Neural cell (in vitro differentiated cells): Measurements from ENCODE around the gene DCP1A. TPM values are rescaled to one million over a fixed set of nuclear protein-coding genes. Genes with fewer than 3 reads are reported as not detected.

Experiments
- H2AFZ ChIP-seq: fragments of 200-600, 300-800 bp; sonication (generic), shearing (Covaris generic); 2 replicates; pipeline ENCODE4 v1.6.0; 2014; ENCODE audit warnings: low read depth, mild to moderate bottlenecking, antibody characterized with exemption, low read length, moderate library complexity
- H3F3A ChIP-seq: fragments of 200-600 bp; shearing (Covaris generic); 2 replicates; pipeline ENCODE4 v1.6.1; 2016; ENCODE audit warnings: mild to moderate bottlenecking, moderate library complexity, mixed read lengths, antibody characterized with exemption, low read length; ENCODE audit not compliant: insufficient read depth, poor library complexity, severe bottlenecking
- H3K27ac ChIP-seq: fragments of 200-600, 300-800 bp; sonication (generic), shearing (Covaris generic); 2 replicates; pipeline ENCODE4 v1.5.1; 2014; ENCODE audit warnings: mild to moderate bottlenecking, low read length, moderate library complexity
- H3K27me3 ChIP-seq: fragments of 300-800, 200-600 bp; sonication (generic), shearing (Covaris generic); 2 replicates; pipeline ENCODE4 v1.6.0; 2014; ENCODE audit warnings: mild to moderate bottlenecking, low read depth, low read length, moderate library complexity; ENCODE audit not compliant: insufficient read depth
- H3K36me3 ChIP-seq: fragments of 300-800, 200-600 bp; sonication (generic), shearing (Covaris generic); 2 replicates; pipeline ENCODE4 v1.5.1; 2014; ENCODE audit warnings: mild to moderate bottlenecking, antibody characterized with exemption, low read length, moderate library complexity; ENCODE audit not compliant: insufficient read depth
- H3K4me2 ChIP-seq: fragments of 300-800, 200-600 bp; sonication (generic), shearing (Covaris generic); 2 replicates; pipeline ENCODE4 v1.6.0; 2014; ENCODE audit warnings: mild to moderate bottlenecking, low read length
- H3K4me3 ChIP-seq: fragments of 300-800, 200-600 bp; sonication (generic), shearing (Covaris generic); 2 replicates; pipeline ENCODE4 v1.5.1; 2014; ENCODE audit warnings: mild to moderate bottlenecking, low read length, moderate library complexity
- H3K79me2 ChIP-seq: fragments of 200-600 bp; shearing (Covaris generic); replicated peaks from 2 replicates; pipeline ENCODE4 v1.6.0; 2014; ENCODE audit warnings: mild to moderate bottlenecking, low read length, moderate library complexity; ENCODE audit not compliant: insufficient read depth
- H3K9ac ChIP-seq: fragments of 300-800, 200-600 bp; sonication (generic), shearing (Covaris generic); 2 replicates; pipeline ENCODE4 v1.6.1; 2016; ENCODE audit warnings: mild to moderate bottlenecking, low read length, mixed read lengths
- H3K9me2 ChIP-seq: fragments of 200-600 bp; shearing (Covaris generic); 2 replicates; pipeline ENCODE4 v1.6.1; 2016; ENCODE audit warnings: mild to moderate bottlenecking, low read length, mixed read lengths; ENCODE audit not compliant: insufficient read depth
- H3K9me3 ChIP-seq: fragments of 200-600, 300-800 bp; sonication (generic), shearing (Covaris generic); 2 replicates; pipeline ENCODE4 v1.6.1; 2016; ENCODE audit warnings: mild to moderate bottlenecking, mixed run types, low read length, moderate library complexity, mixed read lengths
- H4K20me1 ChIP-seq: fragments of 200-600 bp; shearing (Covaris generic); 2 replicates; pipeline ENCODE4 v1.6.1; 2016; ENCODE audit warnings: mild to moderate bottlenecking, mixed run types; ENCODE audit not compliant: insufficient read depth
- CTCF ChIP-seq: fragments of 450-650 bp; IDR thresholded peaks from 2 replicates; pipeline ENCODE4 v1.5.1; 2014; ENCODE audit warnings: antibody characterized with exemption, mild to moderate bottlenecking, moderate library complexity; ENCODE audit not compliant: poor library complexity, severe bottlenecking
- EP300 ChIP-seq: fragments of 450-650 bp; conservative IDR thresholded peaks from 2 replicates; pipeline ENCODE4 v1.6.1; 2014; ENCODE audit warnings: antibody characterized with exemption, mild to moderate bottlenecking, moderate library complexity; ENCODE audit not compliant: poor library complexity, severe bottlenecking
- EZH2 ChIP-seq: fragments of 200-600, 300-800 bp; shearing (Covaris generic), sonication (generic); IDR thresholded peaks from 2 replicates; pipeline ENCODE4 v1.6.1; 2014; ENCODE audit warnings: antibody characterized with exemption, low read length, borderline replicate concordance, mild to moderate bottlenecking; ENCODE audit not compliant: insufficient read depth, poor library complexity, severe bottlenecking
- MXI1 ChIP-seq: fragments of 450-650 bp; conservative IDR thresholded peaks from 2 replicates; pipeline ENCODE4 v1.6.1; 2014; ENCODE audit warnings: antibody characterized with exemption, mild to moderate bottlenecking; ENCODE audit not compliant: poor library complexity, severe bottlenecking
- POLR2AphosphoS5 ChIP-seq: IDR thresholded peaks from 2 replicates; pipeline ENCODE4 v1.6.1; 2012
- RAD21 ChIP-seq: fragments of 450-650 bp; conservative IDR thresholded peaks from 2 replicates; pipeline ENCODE4 v1.6.1; 2014; ENCODE audit warnings: antibody characterized with exemption, mild to moderate bottlenecking, moderate library complexity
- REST ChIP-seq: IDR thresholded peaks from 2 replicates; pipeline ENCODE4 v1.6.1; 2012; ENCODE audit warnings: borderline replicate concordance
- SMC3 ChIP-seq: fragments of 450-650 bp; conservative IDR thresholded peaks from 2 replicates; pipeline ENCODE4 v1.6.1; 2014; ENCODE audit warnings: antibody characterized with exemption, mild to moderate bottlenecking, moderate library complexity; ENCODE audit not compliant: poor library complexity
- TAF1 ChIP-seq: IDR thresholded peaks from 2 replicates; pipeline ENCODE4 v1.6.1; 2012; ENCODE audit warnings: low read depth
- polyA plus RNA-seq: library from polyadenylated mRNA; depleted of rRNA; stranded (reverse); fragments of >200 nt; gene quantifications from 2 replicates; pipeline ENCODE4 v1.2.3, GENCODE V29; 2014

Gene DCP1A
- polyA plus RNA-seq, 1 donor from 2014 or later, result 12.5 TPM

- Histone ChIP-seq H3K9ac (no peak overlapping the region), H3F3A (no peaks in the 10 kb centered on the region), H3K36me3 (no peaks in the 10 kb centered on the region), H3K27me3 (no peaks in the 10 kb centered on the region), H3K27ac (no peak overlapping the region), H2AFZ (no peak overlapping the region), H4K20me1 (no peaks in the 10 kb centered on the region), H3K79me2 (peaks cover 5% of the 10 kb centered on the region), H3K9me3 (no peaks in the 10 kb centered on the region), H3K4me2 (no peak overlapping the region), H3K4me3 (no peak overlapping the region), H3K9me2 (no peaks in the 10 kb centered on the region)
- TF ChIP-seq TAF1, result no peak
- no peak for TF ChIP-seq EZH2
- no peak for TF ChIP-seq EP300
- TF ChIP-seq MXI1, result no peak
- no peak for TF ChIP-seq REST
- TF ChIP-seq POLR2AphosphoS5, result no peak
- no peak for TF ChIP-seq RAD21
- no peak for TF ChIP-seq SMC3
- TF ChIP-seq CTCF, result no peak
Observed at GRCh38 chr3:53240989-53241972, 106.1 kb downstream of the DCP1A start.

- no peak overlapping the region for H3K4me2 ChIP-seq
- TF ChIP-seq RAD21, result no peak
- TF ChIP-seq CTCF, result no peak
- no peak for TF ChIP-seq EZH2
- no peak for TF ChIP-seq POLR2AphosphoS5
- TF ChIP-seq REST, result no peak
- TF ChIP-seq EP300, result no peak
- no peak for TF ChIP-seq TAF1
- no peak for TF ChIP-seq MXI1
- TF ChIP-seq SMC3, result no peak
- H3K79me2 ChIP-seq, result peaks cover 2% of the 10 kb centered on the region
- H2AFZ ChIP-seq, result no peak overlapping the region
- H3F3A ChIP-seq, result no peaks in the 10 kb centered on the region
- no peaks in the 10 kb centered on the region for H3K9me3 ChIP-seq
- H3K36me3 ChIP-seq, result no peaks in the 10 kb centered on the region
- H3K4me3 ChIP-seq, result no peak overlapping the region
- no peak overlapping the region for H3K9ac ChIP-seq
- no peaks in the 10 kb centered on the region for H3K9me2 ChIP-seq
- H3K27ac ChIP-seq, result no peak overlapping the region
- no peaks in the 10 kb centered on the region for H4K20me1 ChIP-seq
- no peaks in the 10 kb centered on the region for H3K27me3 ChIP-seq
Observed at GRCh38 chr3:53239800-53240199, 107.5 kb downstream of the DCP1A start.
